K562 (cell line): ENCODE results near the gene PRDM16.

ENCODE experiments used
- ATF1 ChIP-seq, 2 experiments: fragments of 450-650 bp in 1 of 2; IDR thresholded peaks; 2 replicates each; pipeline ENCODE4 v1.6.1; 2016; ENCODE audit warnings: missing compliant biosample characterization in 1 of 2, missing genetic modification characterization in 1 of 2
- ATF2 ChIP-seq: sonication (generic); formaldehyde crosslinking; IDR thresholded peaks from 2 replicates; pipeline ENCODE4 v1.8.1; 2022; ENCODE audit warnings: missing genetic modification reagents
- CREBBP ChIP-seq: IDR thresholded peaks from one replicate; pipeline ENCODE4 v1.6.1; 2012; ENCODE audit warnings: low read depth, mild to moderate bottlenecking, control low read depth, inconsistent platforms, low read length
- E2F8 ChIP-seq: fragments of 450-650 bp; IDR thresholded peaks from 2 replicates; pipeline ENCODE4 v1.7.1; 2018; ENCODE audit warnings: mild to moderate bottlenecking, low read depth; ENCODE audit not compliant: partially characterized antibody
- LARP7 ChIP-seq: fragments of 450-650 bp; IDR thresholded peaks from 2 replicates; pipeline ENCODE4 v1.6.1; 2016
- NR1H2 ChIP-seq: sonication (generic); formaldehyde crosslinking; IDR thresholded peaks from 2 replicates; pipeline ENCODE4 v1.4.0; 2020; ENCODE audit warnings: mild to moderate bottlenecking, missing genetic modification reagents
- REST ChIP-seq, 2 experiments: fragments of 450-650 bp; formaldehyde crosslinking in 1 of 2; IDR thresholded peaks; 2 replicates each; pipeline versions ENCODE4 v1.4.0 to v1.6.1; 2014 to 2020; ENCODE audit warnings: mild to moderate bottlenecking in 2 of 2, borderline replicate concordance in 1 of 2, low read depth in 1 of 2
- SREBF1 ChIP-seq: fragments of 150-350 bp; IDR thresholded peaks from 2 replicates; pipeline ENCODE4 v1.6.1; 2014; ENCODE audit warnings: antibody characterized with exemption, low read depth, low read length, borderline replicate concordance
- ZNF707 ChIP-seq: fragments of 250-450 bp; sonication (Bioruptor Pico); conservative IDR thresholded peaks from 2 replicates; pipeline ENCODE4 v1.8.0; 2022; ENCODE audit warnings: inconsistent platforms, mild to moderate bottlenecking, moderate library complexity
- ZNF766 ChIP-seq: fragments of 200-800 bp; sonication (Bioruptor generic); conservative IDR thresholded peaks from 2 replicates; pipeline ENCODE4 v1.6.1; 2016; ENCODE audit warnings: missing genetic modification characterization, missing compliant biosample characterization
- TF ChIP-seq, protein P1 (sequence below): sonication (generic); formaldehyde crosslinking; IDR thresholded peaks from 2 replicates; pipeline ENCODE4 v1.9.0; 2022; ENCODE audit warnings: mild to moderate bottlenecking, missing genetic modification reagents
- TF ChIP-seq, protein P2 (sequence below): fragments of 250-450 bp; sonication (Bioruptor Pico); IDR thresholded peaks from 2 replicates; pipeline ENCODE4 v1.5.0; 2020; ENCODE audit warnings: mild to moderate bottlenecking, borderline replicate concordance

GRCh38 chr1:3438661-3439180, 369.7 kb downstream of the PRDM16 start:
- TF ChIP-seq ZNF707 (CRISPR knock-in tag) (no peak), CREBBP (no peak), ATF1 (CRISPR knock-in tag; IDR thresholded peaks at IDR 0.05) (no peak), ATF1 (tag; IDR thresholded peaks at IDR 0.05) (no peak), ATF2 (CRISPR knock-in tag) (no peak), ZNF766 (CRISPR knock-in tag) (no peak), SREBF1 (no peak), NR1H2 (CRISPR knock-in tag) (no peak), E2F8 (no peak), LARP7 (no peak), REST (IDR thresholded peaks at IDR 0.05; ENCODE audit: borderline replicate concordance) (no peak), REST (CRISPR knock-in tag; IDR thresholded peaks at IDR 0.05; ENCODE audit: low read depth) (no peak)
- TF ChIP-seq, protein P1, sequence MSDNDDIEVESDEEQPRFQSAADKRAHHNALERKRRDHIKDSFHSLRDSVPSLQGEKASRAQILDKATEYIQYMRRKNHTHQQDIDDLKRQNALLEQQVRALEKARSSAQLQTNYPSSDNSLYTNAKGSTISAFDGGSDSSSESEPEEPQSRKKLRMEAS: no peak
- TF ChIP-seq, protein P2, sequence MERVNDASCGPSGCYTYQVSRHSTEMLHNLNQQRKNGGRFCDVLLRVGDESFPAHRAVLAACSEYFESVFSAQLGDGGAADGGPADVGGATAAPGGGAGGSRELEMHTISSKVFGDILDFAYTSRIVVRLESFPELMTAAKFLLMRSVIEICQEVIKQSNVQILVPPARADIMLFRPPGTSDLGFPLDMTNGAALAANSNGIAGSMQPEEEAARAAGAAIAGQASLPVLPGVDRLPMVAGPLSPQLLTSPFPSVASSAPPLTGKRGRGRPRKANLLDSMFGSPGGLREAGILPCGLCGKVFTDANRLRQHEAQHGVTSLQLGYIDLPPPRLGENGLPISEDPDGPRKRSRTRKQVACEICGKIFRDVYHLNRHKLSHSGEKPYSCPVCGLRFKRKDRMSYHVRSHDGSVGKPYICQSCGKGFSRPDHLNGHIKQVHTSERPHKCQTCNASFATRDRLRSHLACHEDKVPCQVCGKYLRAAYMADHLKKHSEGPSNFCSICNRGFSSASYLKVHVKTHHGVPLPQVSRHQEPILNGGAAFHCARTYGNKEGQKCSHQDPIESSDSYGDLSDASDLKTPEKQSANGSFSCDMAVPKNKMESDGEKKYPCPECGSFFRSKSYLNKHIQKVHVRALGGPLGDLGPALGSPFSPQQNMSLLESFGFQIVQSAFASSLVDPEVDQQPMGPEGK (CRISPR knock-in tag): no peak
